GM12872 (cell line): ENCODE measurements around the gene FEM1A.

ENCODE experiments used
- CTCF ChIP-seq: IDR thresholded peaks from 3 replicates; pipeline ENCODE4 v1.5.1; 2011; ENCODE audit warnings: low read depth, mild to moderate bottlenecking, low read length, moderate library complexity; ENCODE audit not compliant: insufficient read depth

FEM1A gene

GRCh38 chr19:4749870-4750590 lies 41.5 kb upstream of the FEM1A start:
- TF ChIP-seq CTCF = no peak

GRCh38 chr19:4754248-4754647 lies 37.3 kb upstream of the FEM1A start:
- TF ChIP-seq CTCF = no peak

GRCh38 chr19:4755459-4755858 lies 36.1 kb upstream of the FEM1A start:
- no peak for TF ChIP-seq CTCF

- TF ChIP-seq CTCF = no peak
These were observed 33.5 kb upstream of the FEM1A start for GRCh38 chr19:4758082-4758481.

GRCh38 chr19:4758659-4759058 lies 32.9 kb upstream of the FEM1A start:
- no peak for TF ChIP-seq CTCF

GRCh38 chr19:4759388-4760284 lies 31.9 kb upstream of the FEM1A start:
- TF ChIP-seq CTCF = no peak

GRCh38 chr19:4760285-4760650 lies 31.3 kb upstream of the FEM1A start:
- TF ChIP-seq CTCF = no peak
